Measurements from ENCODE around the gene SLC25A22. TPM values are rescaled to one million over a fixed set of nuclear protein-coding genes. Genes with fewer than 3 reads are reported as not detected.
A peak's percentile ranks its signal among the peaks of the same experiment; 100 is the strongest.

Gene SLC25A22
- total and polyA plus RNA-seq, 3 donors from 2014 or later = 25.1 to 42.4 (median 39.7) TPM

GRCh38 chr11:819129-819931, 21.2 kb upstream of the SLC25A22 start:
- 0% methylated on average over 86 of the region's 96 CpGs; no CpG with 5 or more reads in 1 of the 2 donors for WGBS, 2 donors

GRCh38 chr11:818396-819128, 20.5 kb upstream of the SLC25A22 start, which contains the start of gene PNPLA2:
Gene PNPLA2 (plus strand): TSS chr11:818914. CDS start chr11:819719, 805 bp downstream.
- Histone ChIP-seq H3K27ac (peak within 1 kb of the TSS; percentile 92 to 94), H3K4me1 (peaks cover 24% of the 10 kb centered on the region), H3K36me3 (ENCODE audit: low read depth, missing control alignments) (no peaks in the 10 kb centered on the region), H3K4me3 (peak within 1 kb of the TSS; percentile 97 to 98), H3K9me3 (no peaks in the 10 kb centered on the region), H3K27me3 (no peaks in the 10 kb centered on the region)
- TF ChIP-seq CTCF (IDR thresholded peaks at IDR 0.05) = no peak
- no peak for TF ChIP-seq POLR2A (IDR thresholded peaks at IDR 0.05)
- intact Hi-C loops (cut with DNase I; ENCODE audit: low total_unique reads) = no loop called here
- DNase-seq = no peak
- WGBS, 2 donors = 10 to 21% methylated on average over 7 to 19 of the region's 20 CpGs

More at GRCh38 chr11:819129-819931, 21.2 kb upstream of the SLC25A22 start:
- no peaks in the 10 kb centered on the region for H3K36me3 ChIP-seq (ENCODE audit: low read depth, missing control alignments)
- peaks cover 24% of the 10 kb centered on the region for H3K4me1 ChIP-seq
- peak; percentile 96 for DNase-seq
- intact Hi-C loops (cut with DNase I; ENCODE audit: low total_unique reads) = no loop called here
- no peaks in the 10 kb centered on the region for H3K27me3 ChIP-seq
- no peaks in the 10 kb centered on the region for H3K9me3 ChIP-seq
- peak overlapping the region; percentile 92 to 94 for H3K27ac ChIP-seq
- TF ChIP-seq CTCF (IDR thresholded peaks at IDR 0.05) (peak in 1 of 3 experiments; percentile 20), POLR2A (IDR thresholded peaks at IDR 0.05) (no peak)
- H3K4me3 ChIP-seq = peak overlapping the region; percentile 97 to 98

DNA sequence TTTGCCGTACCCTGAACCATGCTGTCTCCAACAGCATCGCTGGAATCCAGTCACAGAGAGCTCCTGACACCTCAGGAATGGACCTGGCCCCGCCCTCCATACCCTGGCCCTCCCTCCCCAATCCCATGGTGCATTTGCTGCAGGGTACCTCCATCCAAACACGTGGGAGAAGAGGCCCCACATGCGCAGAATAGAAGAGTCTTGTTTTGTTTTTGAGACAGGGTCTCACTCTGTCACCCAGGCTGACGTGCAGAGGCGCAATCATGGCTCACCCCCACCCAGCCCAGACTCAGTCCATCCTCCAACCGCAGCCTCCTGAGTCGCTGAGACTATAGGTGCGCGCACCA, 18.3 kb upstream of the SLC25A22 start:
- H3K36me3 ChIP-seq (ENCODE audit: low read depth, missing control alignments) = no peaks in the 10 kb centered on the region
- 77 to 81% methylated on average over 11 of the region's 11 CpGs for WGBS, 2 donors

DNA sequence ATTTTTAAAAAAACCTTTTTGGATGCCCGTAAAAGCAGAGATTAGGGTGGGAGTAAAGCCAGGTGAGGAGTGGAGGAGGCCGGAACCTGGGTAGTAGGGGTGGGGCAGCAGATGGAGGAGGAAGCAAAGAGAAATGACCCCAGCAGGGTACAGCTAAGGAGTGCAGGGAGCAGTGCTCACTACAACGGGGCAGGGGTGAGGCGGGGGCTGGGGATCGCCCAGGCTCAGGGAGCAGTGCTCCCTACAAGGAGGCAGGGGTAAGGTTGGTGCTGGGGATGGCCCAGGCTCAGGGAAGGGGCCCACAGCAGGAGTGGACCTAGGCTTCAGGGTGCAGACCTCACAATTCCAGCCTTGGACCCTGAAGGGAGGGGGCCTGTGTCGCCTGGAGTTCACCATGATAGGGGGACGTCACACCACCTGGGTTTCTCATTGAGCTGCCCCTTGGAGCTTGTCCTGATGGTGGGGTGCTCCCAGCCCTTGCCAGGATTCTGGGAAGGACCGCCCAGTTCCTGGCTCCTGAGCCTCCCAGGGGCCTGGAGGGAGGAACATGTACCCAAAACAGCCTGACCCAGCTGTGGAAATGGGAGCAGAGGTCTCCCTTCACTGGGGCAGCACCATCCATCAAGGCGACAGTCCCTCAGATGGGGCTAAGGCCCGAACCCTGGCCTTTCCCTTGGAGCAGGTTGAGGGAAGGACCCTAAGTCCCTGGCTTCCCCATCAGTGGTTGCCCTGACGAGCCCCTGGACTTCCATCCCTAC, 17.8 kb upstream of the SLC25A22 start:
- Histone ChIP-seq H3K4me3 (no peak overlapping the region), H3K27me3 (no peaks in the 10 kb centered on the region), H3K27ac (no peak overlapping the region), H3K4me1 (peaks cover 17% of the 10 kb centered on the region), H3K36me3 (ENCODE audit: low read depth, missing control alignments) (no peaks in the 10 kb centered on the region), H3K9me3 (no peaks in the 10 kb centered on the region)
- DNase-seq = no peak
- 79 to 84% methylated on average over 8 to 11 of the region's 11 CpGs for WGBS, 2 donors
- intact Hi-C loops (cut with DNase I; ENCODE audit: low total_unique reads) = no loop called here
- TF ChIP-seq CTCF (IDR thresholded peaks at IDR 0.05) (no peak), POLR2A (IDR thresholded peaks at IDR 0.05) (no peak)

More for the DNA sequence above, 18.3 kb upstream of the SLC25A22 start:
- no peak overlapping the region for H3K4me3 ChIP-seq
- H3K9me3 ChIP-seq = no peaks in the 10 kb centered on the region
- TF ChIP-seq POLR2A (IDR thresholded peaks at IDR 0.05) = no peak
- TF ChIP-seq CTCF (IDR thresholded peaks at IDR 0.05) = no peak
- no peak overlapping the region for H3K27ac ChIP-seq
- H3K27me3 ChIP-seq = no peaks in the 10 kb centered on the region
- H3K4me1 ChIP-seq = peaks cover 18% of the 10 kb centered on the region
- no peak for DNase-seq
- intact Hi-C loops (cut with DNase I; ENCODE audit: low total_unique reads) = no loop called here

Measured in testis (tissue), 3 donors.